Measurements from ENCODE around the gene MYLK. TPM values are rescaled to one million over a fixed set of nuclear protein-coding genes. Genes with fewer than 3 reads are reported as not detected.
A peak's percentile ranks its signal among the peaks of the same experiment; 100 is the strongest.

MYLK gene
- total and polyA plus RNA-seq, 3 experiments from 2014 or later = 0.09 to 0.10 TPM; not detected in 1

GRCh38 chr3:123872621-123873020, 11.5 kb downstream of the MYLK start:
- H3K36me3 Mint-ChIP-seq = no peaks in the 10 kb centered on the region
- POLR2A ChIA-PET = no interaction called here
- CTCF ChIA-PET = no interaction called here
- H3K4me1 Mint-ChIP-seq = no peaks in the 10 kb centered on the region
- H3K36me3 ChIP-seq (ENCODE audit: insufficient read depth, low read length) = no peaks in the 10 kb centered on the region
- H3K4me3 Mint-ChIP-seq = no peak overlapping the region
- H3K4me3 ChIP-seq (ENCODE audit: low read length) = no peak overlapping the region
- H3K4me1 ChIP-seq (ENCODE audit: insufficient read depth, low read length) = no peaks in the 10 kb centered on the region
- H3K9me3 ChIP-seq (ENCODE audit: low read length) = no peaks in the 10 kb centered on the region
- DNase-seq = no peak
- H3K27me3 ChIP-seq (ENCODE audit: insufficient read depth, low read length, poor library complexity, severe bottlenecking) = no peaks in the 10 kb centered on the region
- no peak overlapping the region for H3K27ac ChIP-seq (ENCODE audit: low read depth, low read length)
- no peak overlapping the region for H3K27ac Mint-ChIP-seq
- H3K9me3 Mint-ChIP-seq = no peaks in the 10 kb centered on the region
- H3K27me3 Mint-ChIP-seq = peaks cover 4 to 19% of the 10 kb centered on the region in 2 donors

GRCh38 chr3:123871946-123872345, 12.2 kb downstream of the MYLK start:
- no peaks in the 10 kb centered on the region for H3K36me3 Mint-ChIP-seq
- Histone ChIP-seq H3K36me3 (ENCODE audit: insufficient read depth, low read length) (no peaks in the 10 kb centered on the region), H3K4me3 (ENCODE audit: low read length) (no peak overlapping the region), H3K9me3 (ENCODE audit: low read length) (no peaks in the 10 kb centered on the region), H3K27ac (ENCODE audit: low read depth, low read length) (no peak overlapping the region), H3K27me3 (ENCODE audit: insufficient read depth, low read length, poor library complexity, severe bottlenecking) (no peaks in the 10 kb centered on the region), H3K4me1 (ENCODE audit: insufficient read depth, low read length) (no peaks in the 10 kb centered on the region)
- CTCF ChIA-PET = no interaction called here
- peaks cover 4 to 20% of the 10 kb centered on the region in 2 donors for H3K27me3 Mint-ChIP-seq
- H3K4me3 Mint-ChIP-seq = no peak overlapping the region
- H3K9me3 Mint-ChIP-seq = no peaks in the 10 kb centered on the region
- POLR2A ChIA-PET = no interaction called here
- H3K4me1 Mint-ChIP-seq = no peaks in the 10 kb centered on the region
- no peak overlapping the region for H3K27ac Mint-ChIP-seq
- no peak for DNase-seq

- peaks cover 5 to 20% of the 10 kb centered on the region in 2 donors for H3K27me3 Mint-ChIP-seq
- no peaks in the 10 kb centered on the region for H3K9me3 Mint-ChIP-seq
- POLR2A ChIA-PET = no interaction called here
- no peaks in the 10 kb centered on the region for H3K9me3 ChIP-seq (ENCODE audit: low read length)
- H3K27ac Mint-ChIP-seq = no peak overlapping the region
- H3K27me3 ChIP-seq (ENCODE audit: insufficient read depth, low read length, poor library complexity, severe bottlenecking) = no peaks in the 10 kb centered on the region
- DNase-seq = no peak
- H3K27ac ChIP-seq (ENCODE audit: low read depth, low read length) = no peak overlapping the region
- no peaks in the 10 kb centered on the region for H3K4me1 Mint-ChIP-seq
- H3K36me3 Mint-ChIP-seq = no peaks in the 10 kb centered on the region
- H3K4me3 Mint-ChIP-seq = no peak overlapping the region
- CTCF ChIA-PET = no interaction called here
- no peaks in the 10 kb centered on the region for H3K4me1 ChIP-seq (ENCODE audit: insufficient read depth, low read length)
- H3K4me3 ChIP-seq (ENCODE audit: low read length) = no peak overlapping the region
- H3K36me3 ChIP-seq (ENCODE audit: insufficient read depth, low read length) = no peaks in the 10 kb centered on the region
Measured at GRCh38 chr3:123870033-123870432, 14.1 kb downstream of the MYLK start.

- Histone ChIP-seq H3K27ac (ENCODE audit: low read depth, low read length) (no peak overlapping the region), H3K4me3 (ENCODE audit: low read length) (no peak overlapping the region), H3K27me3 (ENCODE audit: insufficient read depth, low read length, poor library complexity, severe bottlenecking) (no peaks in the 10 kb centered on the region), H3K9me3 (ENCODE audit: low read length) (no peaks in the 10 kb centered on the region), H3K36me3 (ENCODE audit: insufficient read depth, low read length) (no peaks in the 10 kb centered on the region), H3K4me1 (ENCODE audit: insufficient read depth, low read length) (no peaks in the 10 kb centered on the region)
- H3K27me3 Mint-ChIP-seq = peaks cover 5 to 20% of the 10 kb centered on the region in 2 donors
- H3K27ac Mint-ChIP-seq = peak overlapping the region in 1 of 8 donors; percentile 39
- H3K9me3 Mint-ChIP-seq = no peaks in the 10 kb centered on the region
- CTCF ChIA-PET = no interaction called here
- no peak overlapping the region for H3K4me3 Mint-ChIP-seq
- no peaks in the 10 kb centered on the region for H3K36me3 Mint-ChIP-seq
- DNase-seq = no peak
- no peaks in the 10 kb centered on the region for H3K4me1 Mint-ChIP-seq
- POLR2A ChIA-PET = no interaction called here
Measured at GRCh38 chr3:123869165-123869564, 15.0 kb downstream of the MYLK start.

- H3K4me1 Mint-ChIP-seq = no peaks in the 10 kb centered on the region
- POLR2A ChIA-PET = no interaction called here
Measured at GRCh38 chr3:123864706-123865105, 19.4 kb downstream of the MYLK start.

GRCh38 chr3:123862152-123862551, 22.0 kb downstream of the MYLK start:
- POLR2A ChIA-PET = no interaction called here
- H3K27me3 Mint-ChIP-seq = peaks cover 1 to 3% of the 10 kb centered on the region in 2 donors
- CTCF ChIA-PET = no interaction called here
- no peak for DNase-seq
- H3K4me3 Mint-ChIP-seq = no peak overlapping the region
- H3K36me3 Mint-ChIP-seq = peaks cover 0 to 2% (median 0%) of the 10 kb centered on the region in 3 donors
- peaks cover 0 to 2% (median 0%) of the 10 kb centered on the region in 5 donors for H3K9me3 Mint-ChIP-seq
- no peaks in the 10 kb centered on the region for H3K9me3 ChIP-seq (ENCODE audit: low read length)
- no peaks in the 10 kb centered on the region for H3K4me1 ChIP-seq (ENCODE audit: insufficient read depth, low read length)
- no peak overlapping the region for H3K27ac Mint-ChIP-seq
- H3K36me3 ChIP-seq (ENCODE audit: insufficient read depth, low read length) = no peaks in the 10 kb centered on the region
- H3K4me1 Mint-ChIP-seq = no peaks in the 10 kb centered on the region
- no peaks in the 10 kb centered on the region for H3K27me3 ChIP-seq (ENCODE audit: insufficient read depth, low read length, poor library complexity, severe bottlenecking)
- H3K27ac ChIP-seq (ENCODE audit: low read depth, low read length) = no peak overlapping the region
- H3K4me3 ChIP-seq (ENCODE audit: low read length) = no peak overlapping the region

More at GRCh38 chr3:123864706-123865105, 19.4 kb downstream of the MYLK start:
- H3K36me3 ChIP-seq (ENCODE audit: insufficient read depth, low read length) = no peaks in the 10 kb centered on the region
- H3K4me3 Mint-ChIP-seq = no peak overlapping the region
- H3K27ac ChIP-seq (ENCODE audit: low read depth, low read length) = no peak overlapping the region
- peaks cover 3 to 6% of the 10 kb centered on the region in 2 donors for H3K27me3 Mint-ChIP-seq
- no peak overlapping the region for H3K27ac Mint-ChIP-seq
- H3K36me3 Mint-ChIP-seq = peaks cover 0 to 2% (median 0%) of the 10 kb centered on the region in 3 donors
- no peaks in the 10 kb centered on the region for H3K4me1 ChIP-seq (ENCODE audit: insufficient read depth, low read length)
- H3K27me3 ChIP-seq (ENCODE audit: insufficient read depth, low read length, poor library complexity, severe bottlenecking) = no peaks in the 10 kb centered on the region
- no peak for DNase-seq
- no peaks in the 10 kb centered on the region for H3K9me3 ChIP-seq (ENCODE audit: low read length)
- CTCF ChIA-PET = no interaction called here
- no peak overlapping the region for H3K4me3 ChIP-seq (ENCODE audit: low read length)
- no peaks in the 10 kb centered on the region for H3K9me3 Mint-ChIP-seq

- no peaks in the 10 kb centered on the region for H3K4me1 Mint-ChIP-seq
Measured at GRCh38 chr3:123861081-123861836, 22.9 kb downstream of the MYLK start.

GRCh38 chr3:123859177-123859576, 25.0 kb downstream of the MYLK start:
- Mint-ChIP-seq H3K27ac (no peak overlapping the region), H3K4me1 (no peaks in the 10 kb centered on the region), H3K36me3 (peaks cover 0 to 2% (median 0%) of the 10 kb centered on the region in 3 donors), H3K4me3 (no peak overlapping the region), H3K27me3 (peaks cover 0 to 3% of the 10 kb centered on the region in 2 donors), H3K9me3 (peaks cover 0 to 6% (median 0%) of the 10 kb centered on the region in 5 donors)
- ChIA-PET CTCF (no interaction called here), POLR2A (no interaction called here)
- DNase-seq = no peak
- no peaks in the 10 kb centered on the region for H3K27me3 ChIP-seq (ENCODE audit: insufficient read depth, low read length, poor library complexity, severe bottlenecking)
- no peaks in the 10 kb centered on the region for H3K4me1 ChIP-seq (ENCODE audit: insufficient read depth, low read length)
- no peak overlapping the region for H3K27ac ChIP-seq (ENCODE audit: low read depth, low read length)
- no peaks in the 10 kb centered on the region for H3K36me3 ChIP-seq (ENCODE audit: insufficient read depth, low read length)
- no peak overlapping the region for H3K4me3 ChIP-seq (ENCODE audit: low read length)
- no peaks in the 10 kb centered on the region for H3K9me3 ChIP-seq (ENCODE audit: low read length)

More at GRCh38 chr3:123861081-123861836, 22.9 kb downstream of the MYLK start:
- ChIA-PET CTCF (no interaction called here), POLR2A (no interaction called here)
- H3K27ac Mint-ChIP-seq = no peak overlapping the region
- H3K9me3 ChIP-seq (ENCODE audit: low read length) = no peaks in the 10 kb centered on the region
- DNase-seq = no peak
- no peaks in the 10 kb centered on the region for H3K27me3 ChIP-seq (ENCODE audit: insufficient read depth, low read length, poor library complexity, severe bottlenecking)
- H3K9me3 Mint-ChIP-seq = peaks cover 0 to 2% (median 0%) of the 10 kb centered on the region in 5 donors
- H3K36me3 Mint-ChIP-seq = peaks cover 0 to 2% (median 0%) of the 10 kb centered on the region in 3 donors
- H3K4me1 ChIP-seq (ENCODE audit: insufficient read depth, low read length) = no peaks in the 10 kb centered on the region
- H3K36me3 ChIP-seq (ENCODE audit: insufficient read depth, low read length) = no peaks in the 10 kb centered on the region
- H3K4me3 Mint-ChIP-seq = no peak overlapping the region
- no peak overlapping the region for H3K27ac ChIP-seq (ENCODE audit: low read depth, low read length)
- H3K27me3 Mint-ChIP-seq = peaks cover 0 to 3% of the 10 kb centered on the region in 2 donors
- H3K4me3 ChIP-seq (ENCODE audit: low read length) = no peak overlapping the region
